NT2/D1 (cell line): Measurements from ENCODE around the gene SLC4A1AP.
A peak's percentile ranks its signal among the peaks of the same experiment; 100 is the strongest.

Source experiments
- DNase-seq: peaks from one replicate; pipeline ENCODE4 v3.0.0-alpha.2; 2011; ENCODE audit warnings: low read depth, low spot score
- H3K27me3 ChIP-seq: 2 replicates; pipeline ENCODE4 v1.6.0; 2011; ENCODE audit warnings: mild to moderate bottlenecking; ENCODE audit not compliant: insufficient read length, insufficient read depth
- H3K36me3 ChIP-seq: 2 replicates; pipeline ENCODE4 v1.6.1; 2011; ENCODE audit warnings: mild to moderate bottlenecking, low read length, mixed read lengths; ENCODE audit not compliant: insufficient read depth, insufficient read length
- H3K4me1 ChIP-seq: 2 replicates; pipeline ENCODE4 v1.5.1; 2011; ENCODE audit not compliant: insufficient read depth, insufficient read length
- H3K4me3 ChIP-seq: 2 replicates; pipeline ENCODE4 v1.5.1; 2011; ENCODE audit warnings: low read depth; ENCODE audit not compliant: insufficient read length
- H3K9ac ChIP-seq: 2 replicates; pipeline ENCODE4 v1.6.0; 2011; ENCODE audit warnings: low read depth; ENCODE audit not compliant: insufficient read length
- H3K9me3 ChIP-seq: 2 replicates; pipeline ENCODE4 v1.5.1; 2011; ENCODE audit warnings: mild to moderate bottlenecking, low read length; ENCODE audit not compliant: insufficient read depth
- SUZ12 ChIP-seq: IDR thresholded peaks from 2 replicates; pipeline ENCODE4 v1.6.1; 2011; ENCODE audit not compliant: insufficient read length, insufficient read depth; ENCODE audit errors: extremely low read depth
- YY1 ChIP-seq: IDR thresholded peaks from 2 replicates; pipeline ENCODE4 v1.6.1; 2011; ENCODE audit not compliant: insufficient read length, insufficient read depth
- ZNF274 ChIP-seq: IDR thresholded peaks from 2 replicates; pipeline ENCODE4 v1.6.1; 2011; ENCODE audit warnings: mild to moderate bottlenecking, low read depth, low read length

Gene SLC4A1AP

GRCh38 chr2:27687232-27687631 is 23.5 kb downstream of the SLC4A1AP start:
- H3K27me3 ChIP-seq = no peaks in the 10 kb centered on the region
- H3K4me1 ChIP-seq = no peaks in the 10 kb centered on the region
- TF ChIP-seq SUZ12 (no peak), ZNF274 (no peak), YY1 (no peak)
- no peaks in the 10 kb centered on the region for H3K9me3 ChIP-seq
- no peak overlapping the region for H3K4me3 ChIP-seq
- peaks cover 53% of the 10 kb centered on the region for H3K36me3 ChIP-seq
- no peak overlapping the region for H3K9ac ChIP-seq
- DNase-seq = no peak

GRCh38 chr2:27689424-27689823 is 25.7 kb downstream of the SLC4A1AP start:
- Histone ChIP-seq H3K27me3 (no peaks in the 10 kb centered on the region), H3K9ac (no peak overlapping the region), H3K4me3 (no peak overlapping the region), H3K36me3 (peaks cover 46% of the 10 kb centered on the region), H3K9me3 (no peaks in the 10 kb centered on the region), H3K4me1 (no peaks in the 10 kb centered on the region)
- TF ChIP-seq YY1 (no peak), SUZ12 (no peak), ZNF274 (no peak)
- DNase-seq = no peak

- DNase-seq = no peak
- Histone ChIP-seq H3K9ac (no peak overlapping the region), H3K36me3 (peaks cover 45% of the 10 kb centered on the region), H3K9me3 (no peaks in the 10 kb centered on the region), H3K27me3 (no peaks in the 10 kb centered on the region), H3K4me3 (no peak overlapping the region), H3K4me1 (no peaks in the 10 kb centered on the region)
- TF ChIP-seq SUZ12 = no peak
- TF ChIP-seq ZNF274 = no peak
- no peak for TF ChIP-seq YY1
Measured at GRCh38 chr2:27690052-27690451, 26.4 kb downstream of the SLC4A1AP start.

- TF ChIP-seq YY1 (no peak), SUZ12 (no peak), ZNF274 (no peak)
- Histone ChIP-seq H3K9me3 (no peaks in the 10 kb centered on the region), H3K36me3 (peaks cover 18% of the 10 kb centered on the region), H3K27me3 (no peaks in the 10 kb centered on the region), H3K4me3 (no peak overlapping the region), H3K9ac (no peak overlapping the region), H3K4me1 (no peaks in the 10 kb centered on the region)
- no peak for DNase-seq
Measured at GRCh38 chr2:27697660-27698059, 34.0 kb downstream of the SLC4A1AP start.

- Histone ChIP-seq H3K9ac (no peak overlapping the region), H3K9me3 (no peaks in the 10 kb centered on the region), H3K4me1 (no peaks in the 10 kb centered on the region), H3K36me3 (peaks cover 6% of the 10 kb centered on the region), H3K4me3 (no peak overlapping the region), H3K27me3 (no peaks in the 10 kb centered on the region)
- no peak for DNase-seq
- no peak for TF ChIP-seq YY1
- TF ChIP-seq ZNF274 = no peak
- TF ChIP-seq SUZ12 = no peak
Measured at GRCh38 chr2:27701676-27702075, 38.0 kb downstream of the SLC4A1AP start.

- H3K4me3 ChIP-seq = no peak overlapping the region
- no peak for DNase-seq
- no peaks in the 10 kb centered on the region for H3K9me3 ChIP-seq
- H3K4me1 ChIP-seq = no peaks in the 10 kb centered on the region
- peaks cover 6% of the 10 kb centered on the region for H3K36me3 ChIP-seq
- no peak overlapping the region for H3K9ac ChIP-seq
- TF ChIP-seq ZNF274 (no peak), SUZ12 (no peak), YY1 (no peak)
- no peaks in the 10 kb centered on the region for H3K27me3 ChIP-seq
Measured at GRCh38 chr2:27702302-27702701, 38.6 kb downstream of the SLC4A1AP start.

GRCh38 chr2:27703638-27704341 is 40.1 kb downstream of the SLC4A1AP start:
- Histone ChIP-seq H3K9me3 (no peaks in the 10 kb centered on the region), H3K4me1 (no peaks in the 10 kb centered on the region), H3K9ac (no peak overlapping the region), H3K4me3 (no peak overlapping the region), H3K27me3 (no peaks in the 10 kb centered on the region), H3K36me3 (no peaks in the 10 kb centered on the region)
- peak; percentile 83 for DNase-seq
- TF ChIP-seq SUZ12 (no peak), ZNF274 (no peak), YY1 (no peak)
